ENCODE data around the gene TMEM179. TPM values are rescaled to one million over a fixed set of nuclear protein-coding genes. Genes with fewer than 3 reads are reported as not detected.

TMEM179 gene
- total RNA-seq, 2 donors from 2014 or later = 8.2 to 15.7 TPM

DNA sequence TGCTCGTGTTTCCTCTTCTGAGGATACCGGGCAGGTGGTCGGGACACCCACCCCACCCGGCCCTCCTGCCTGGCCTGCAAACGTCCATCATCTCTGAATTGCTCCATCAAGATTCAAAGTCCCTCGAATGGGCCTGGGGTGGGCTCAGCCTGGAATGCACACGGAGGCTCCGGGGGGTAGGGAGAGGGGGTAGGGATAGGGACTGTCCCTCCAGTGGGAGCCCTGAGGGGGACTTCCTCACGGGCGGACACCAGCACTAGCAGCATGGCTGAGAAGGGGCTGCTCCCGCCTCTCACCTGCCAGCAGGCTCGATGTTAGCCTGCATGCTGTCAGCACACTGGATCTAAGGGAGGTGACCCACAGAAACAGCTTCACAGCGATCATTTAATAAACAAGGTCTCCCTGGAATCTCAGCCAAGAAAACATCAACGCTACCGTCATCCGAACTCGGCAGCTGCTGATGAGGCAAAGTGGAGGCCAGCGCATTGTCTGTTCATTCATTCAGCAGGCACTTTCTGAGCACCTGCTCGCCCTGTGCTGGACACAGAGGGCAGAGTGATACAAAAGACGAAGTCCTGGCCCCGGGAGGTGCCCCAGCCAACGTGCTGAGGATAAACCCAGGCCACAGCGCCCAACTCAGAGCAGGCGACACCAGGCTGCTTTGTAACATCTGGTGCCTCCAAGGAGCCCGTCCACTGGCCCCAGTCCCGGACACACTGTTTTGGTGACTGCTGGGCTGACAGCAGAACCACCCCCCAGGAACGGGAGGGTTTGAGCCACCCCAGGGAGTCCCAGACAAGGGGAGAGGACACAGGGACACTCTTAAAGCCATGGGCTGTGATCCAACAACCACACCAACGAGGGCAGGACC, 6.3 kb downstream of the TMEM179 start:
- Mint-ChIP-seq H3K27me3 (ENCODE audit: insufficient read depth) (peaks cover 3% of the 10 kb centered on the region), H3K9me3 (no peaks in the 10 kb centered on the region), H3K27ac (no peak overlapping the region), H3K36me3 (ENCODE audit: low read depth) (no peaks in the 10 kb centered on the region), H3K4me3 (no peak overlapping the region), H3K4me1 (no peaks in the 10 kb centered on the region)
- no peak for DNase-seq
- Histone ChIP-seq H3K27ac (ENCODE audit: low read depth, low read length) (no peak overlapping the region), H3K4me3 (ENCODE audit: low read length) (no peak overlapping the region), H3K9ac (ENCODE audit: extremely low read depth, low read length, poor library complexity, severe bottlenecking) (no peak overlapping the region), H3K27me3 (ENCODE audit: control insufficient read depth, insufficient read depth, low read length, poor library complexity, severe bottlenecking) (no peaks in the 10 kb centered on the region), H3K9me3 (ENCODE audit: control insufficient read depth, low read length) (no peaks in the 10 kb centered on the region), H3K36me3 (ENCODE audit: control insufficient read depth, insufficient read depth, low read length) (no peaks in the 10 kb centered on the region), H3K4me1 (ENCODE audit: control insufficient read depth, insufficient read depth, low read length) (no peaks in the 10 kb centered on the region)
- 85 to 87% methylated on average over 18 to 28 of the region's 28 CpGs for WGBS, 2 experiments (ENCODE audit: insufficient coverage in 1 of 2, insufficient read length in 1 of 2)
- TF ChIP-seq, protein P1, sequence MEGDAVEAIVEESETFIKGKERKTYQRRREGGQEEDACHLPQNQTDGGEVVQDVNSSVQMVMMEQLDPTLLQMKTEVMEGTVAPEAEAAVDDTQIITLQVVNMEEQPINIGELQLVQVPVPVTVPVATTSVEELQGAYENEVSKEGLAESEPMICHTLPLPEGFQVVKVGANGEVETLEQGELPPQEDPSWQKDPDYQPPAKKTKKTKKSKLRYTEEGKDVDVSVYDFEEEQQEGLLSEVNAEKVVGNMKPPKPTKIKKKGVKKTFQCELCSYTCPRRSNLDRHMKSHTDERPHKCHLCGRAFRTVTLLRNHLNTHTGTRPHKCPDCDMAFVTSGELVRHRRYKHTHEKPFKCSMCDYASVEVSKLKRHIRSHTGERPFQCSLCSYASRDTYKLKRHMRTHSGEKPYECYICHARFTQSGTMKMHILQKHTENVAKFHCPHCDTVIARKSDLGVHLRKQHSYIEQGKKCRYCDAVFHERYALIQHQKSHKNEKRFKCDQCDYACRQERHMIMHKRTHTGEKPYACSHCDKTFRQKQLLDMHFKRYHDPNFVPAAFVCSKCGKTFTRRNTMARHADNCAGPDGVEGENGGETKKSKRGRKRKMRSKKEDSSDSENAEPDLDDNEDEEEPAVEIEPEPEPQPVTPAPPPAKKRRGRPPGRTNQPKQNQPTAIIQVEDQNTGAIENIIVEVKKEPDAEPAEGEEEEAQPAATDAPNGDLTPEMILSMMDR (conservative IDR thresholded peaks at IDR 0.05) = no peak

DNA sequence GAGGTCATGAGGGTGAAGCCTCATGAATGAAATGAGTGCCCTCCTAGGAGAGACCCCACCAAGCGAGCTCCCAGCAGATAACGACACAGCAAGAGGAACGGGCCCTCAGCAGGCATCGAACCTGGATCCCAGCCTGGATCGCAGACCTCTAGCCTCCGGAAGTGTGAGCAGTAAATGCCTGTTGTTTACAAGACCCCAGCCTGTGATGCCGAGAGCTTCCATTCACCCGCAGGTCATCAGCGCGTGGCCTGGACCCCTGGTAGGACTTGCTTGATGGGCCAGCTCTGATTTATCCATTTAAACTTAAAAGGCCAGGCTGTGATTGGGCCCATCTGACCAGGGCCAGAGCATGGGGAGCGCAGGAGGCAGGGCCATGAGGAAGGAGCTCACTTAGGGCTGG, 7.0 kb downstream of the TMEM179 start:
- 95 to 99% methylated on average over 11 of the region's 11 CpGs for WGBS, 2 experiments (ENCODE audit: insufficient coverage in 1 of 2, insufficient read length in 1 of 2)
- no peak for DNase-seq

DNA sequence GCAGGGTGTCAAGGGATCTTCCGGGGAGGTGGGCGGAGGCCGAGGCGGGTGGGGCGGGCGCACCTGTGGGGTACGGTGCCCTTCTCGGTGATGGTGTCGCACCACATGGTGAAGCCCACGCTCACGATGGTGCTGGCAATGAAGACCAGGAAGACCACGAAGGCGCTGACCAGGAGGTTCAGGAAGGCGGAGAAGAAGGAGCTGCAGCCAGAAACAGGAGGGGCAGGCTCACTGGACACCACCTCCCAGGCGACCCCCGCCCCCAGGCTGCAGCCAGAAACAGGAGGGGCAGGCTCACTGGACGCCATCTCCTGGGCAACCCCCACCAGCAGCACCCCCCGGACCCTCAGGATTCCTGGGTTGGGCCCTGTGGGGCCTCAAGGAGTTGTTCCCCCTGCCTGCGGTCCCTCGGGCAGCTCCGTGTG, 7.6 kb downstream of the TMEM179 start:
- H3K4me3 Mint-ChIP-seq = no peak overlapping the region
- no peaks in the 10 kb centered on the region for H3K27me3 Mint-ChIP-seq (ENCODE audit: insufficient read depth)
- H3K36me3 Mint-ChIP-seq (ENCODE audit: low read depth) = no peaks in the 10 kb centered on the region
- Histone ChIP-seq H3K4me3 (ENCODE audit: low read length) (no peak overlapping the region), H3K4me1 (ENCODE audit: control insufficient read depth, insufficient read depth, low read length) (no peaks in the 10 kb centered on the region), H3K27me3 (ENCODE audit: control insufficient read depth, insufficient read depth, low read length, poor library complexity, severe bottlenecking) (no peaks in the 10 kb centered on the region), H3K36me3 (ENCODE audit: control insufficient read depth, insufficient read depth, low read length) (no peaks in the 10 kb centered on the region), H3K27ac (ENCODE audit: low read depth, low read length) (no peak overlapping the region), H3K9me3 (ENCODE audit: control insufficient read depth, low read length) (no peaks in the 10 kb centered on the region), H3K9ac (ENCODE audit: extremely low read depth, low read length, poor library complexity, severe bottlenecking) (no peak overlapping the region)
- no peak for DNase-seq
- no peaks in the 10 kb centered on the region for H3K9me3 Mint-ChIP-seq
- 94 to 95% methylated on average over 15 to 21 of the region's 21 CpGs for WGBS, 2 experiments (ENCODE audit: insufficient coverage in 1 of 2, insufficient read length in 1 of 2)
- no peaks in the 10 kb centered on the region for H3K4me1 Mint-ChIP-seq
- H3K27ac Mint-ChIP-seq = no peak overlapping the region
- TF ChIP-seq, protein P1 (conservative IDR thresholded peaks at IDR 0.05) = no peak

More for the DNA sequence above, 7.0 kb downstream of the TMEM179 start:
- Histone ChIP-seq H3K9ac (ENCODE audit: extremely low read depth, low read length, poor library complexity, severe bottlenecking) (no peak overlapping the region), H3K27ac (ENCODE audit: low read depth, low read length) (no peak overlapping the region), H3K4me1 (ENCODE audit: control insufficient read depth, insufficient read depth, low read length) (no peaks in the 10 kb centered on the region), H3K27me3 (ENCODE audit: control insufficient read depth, insufficient read depth, low read length, poor library complexity, severe bottlenecking) (no peaks in the 10 kb centered on the region), H3K9me3 (ENCODE audit: control insufficient read depth, low read length) (no peaks in the 10 kb centered on the region), H3K4me3 (ENCODE audit: low read length) (no peak overlapping the region), H3K36me3 (ENCODE audit: control insufficient read depth, insufficient read depth, low read length) (no peaks in the 10 kb centered on the region)
- Mint-ChIP-seq H3K4me3 (no peak overlapping the region), H3K27ac (no peak overlapping the region), H3K27me3 (ENCODE audit: insufficient read depth) (no peaks in the 10 kb centered on the region), H3K4me1 (no peaks in the 10 kb centered on the region), H3K9me3 (no peaks in the 10 kb centered on the region), H3K36me3 (ENCODE audit: low read depth) (no peaks in the 10 kb centered on the region)
- TF ChIP-seq, protein P1 (conservative IDR thresholded peaks at IDR 0.05) = no peak
